BJ (cell line): ENCODE results near the gene RB1. TPM values are rescaled to one million over a fixed set of nuclear protein-coding genes. Genes with fewer than 3 reads are reported as not detected.

Experiments used
- CTCF ChIA-PET: fragments of 350-600 bp; formaldehyde crosslinking; extraction: SDS; loops from one replicate; lab custom pipeline; 2021; ENCODE audit warnings: antibody characterized with exemption, inconsistent platforms; lab: Yijun Ruan, JAX
- POLR2A ChIA-PET: fragments of 300-600 bp; sonication (Branson Sonifier 250); formaldehyde crosslinking; extraction: SDS; loops from one replicate; lab custom pipeline; 2021; ENCODE audit warnings: antibody characterized with exemption; lab: Charles Lee
- DNase-seq: peaks from one replicate; pipeline ENCODE4 v3.0.0-alpha.2; 2011; ENCODE audit warnings: low read depth
- H3K27me3 ChIP-seq: 2 replicates; pipeline ENCODE4 v1.6.0; 2011; ENCODE audit warnings: low read length; ENCODE audit not compliant: control insufficient read depth, insufficient read depth
- H3K36me3 ChIP-seq: 2 replicates; pipeline ENCODE4 v1.5.1; 2011; ENCODE audit warnings: low read length; ENCODE audit not compliant: control insufficient read depth, insufficient read depth
- H3K4me3 ChIP-seq: 2 replicates; pipeline ENCODE4 v1.5.1; 2011; ENCODE audit warnings: low read depth, mild to moderate bottlenecking, control low read depth, low read length
- polyA plus RNA-seq: library from polyadenylated mRNA; depleted of rRNA; stranded (reverse); fragments of >200 nt; gene quantifications from 2 replicates; pipeline ENCODE4 v1.2.3, GENCODE V29; 2011
- TF ChIP-seq, protein P1 (sequence below): IDR thresholded peaks from 2 replicates; pipeline ENCODE4 v1.5.1; 2011; ENCODE audit warnings: low read depth, mild to moderate bottlenecking, control low read depth, inconsistent platforms, low read length, moderate library complexity; ENCODE audit not compliant: insufficient read depth

Gene RB1
- polyA plus RNA-seq, 1 experiment: 11.2 TPM

DNA sequence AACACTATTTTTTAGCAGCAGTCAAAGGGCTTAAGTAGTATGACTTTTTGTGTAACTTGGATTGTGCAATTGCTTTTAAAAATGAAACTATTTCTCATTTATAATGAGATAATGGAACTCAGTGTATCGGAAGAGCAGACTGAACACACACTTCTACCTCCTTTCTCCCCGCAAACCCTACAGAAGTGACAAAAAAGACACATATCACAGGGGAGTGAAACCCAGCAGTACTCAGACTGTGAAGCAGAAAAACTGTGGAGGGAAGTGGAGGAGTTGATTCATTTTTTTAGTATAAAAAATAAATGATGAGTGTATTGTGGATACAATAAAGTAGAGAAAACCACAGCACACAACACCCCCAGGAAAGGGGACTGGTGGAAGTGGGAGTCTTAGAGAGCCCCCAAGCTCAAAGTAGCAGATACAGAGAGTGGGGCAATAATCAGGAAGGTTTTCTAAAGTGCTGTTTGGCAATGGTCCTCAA is 99.6 kb downstream of the RB1 start:
- no peaks in the 10 kb centered on the region for H3K36me3 ChIP-seq
- CTCF ChIA-PET: no interaction called here
- no peak overlapping the region for H3K4me3 ChIP-seq
- POLR2A ChIA-PET: no interaction called here
- TF ChIP-seq, protein P1, sequence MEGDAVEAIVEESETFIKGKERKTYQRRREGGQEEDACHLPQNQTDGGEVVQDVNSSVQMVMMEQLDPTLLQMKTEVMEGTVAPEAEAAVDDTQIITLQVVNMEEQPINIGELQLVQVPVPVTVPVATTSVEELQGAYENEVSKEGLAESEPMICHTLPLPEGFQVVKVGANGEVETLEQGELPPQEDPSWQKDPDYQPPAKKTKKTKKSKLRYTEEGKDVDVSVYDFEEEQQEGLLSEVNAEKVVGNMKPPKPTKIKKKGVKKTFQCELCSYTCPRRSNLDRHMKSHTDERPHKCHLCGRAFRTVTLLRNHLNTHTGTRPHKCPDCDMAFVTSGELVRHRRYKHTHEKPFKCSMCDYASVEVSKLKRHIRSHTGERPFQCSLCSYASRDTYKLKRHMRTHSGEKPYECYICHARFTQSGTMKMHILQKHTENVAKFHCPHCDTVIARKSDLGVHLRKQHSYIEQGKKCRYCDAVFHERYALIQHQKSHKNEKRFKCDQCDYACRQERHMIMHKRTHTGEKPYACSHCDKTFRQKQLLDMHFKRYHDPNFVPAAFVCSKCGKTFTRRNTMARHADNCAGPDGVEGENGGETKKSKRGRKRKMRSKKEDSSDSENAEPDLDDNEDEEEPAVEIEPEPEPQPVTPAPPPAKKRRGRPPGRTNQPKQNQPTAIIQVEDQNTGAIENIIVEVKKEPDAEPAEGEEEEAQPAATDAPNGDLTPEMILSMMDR: no peak
- DNase-seq: no peak
- H3K27me3 ChIP-seq: no peaks in the 10 kb centered on the region

DNA sequence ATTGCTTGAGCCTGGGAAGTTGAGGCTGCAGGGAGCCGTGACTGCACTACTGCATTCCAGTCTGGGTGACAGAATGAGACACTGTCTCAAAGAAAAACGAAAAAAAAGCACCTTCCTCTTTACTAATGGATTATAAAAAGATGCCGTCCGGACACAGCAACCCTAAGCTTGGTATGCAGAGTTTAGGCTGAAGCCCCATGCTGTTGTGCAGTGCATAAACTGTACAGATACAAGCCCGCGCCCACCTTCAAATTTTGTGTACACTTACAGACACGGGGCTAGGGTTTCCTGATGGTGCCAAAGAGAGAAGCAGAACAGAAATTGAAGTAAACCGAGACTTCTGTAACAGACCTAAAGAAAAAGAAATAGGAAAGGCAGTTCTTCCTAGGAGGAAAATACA is 100.4 kb downstream of the RB1 start:
- DNase-seq: no peak
- H3K27me3 ChIP-seq: no peaks in the 10 kb centered on the region
- no peak overlapping the region for H3K4me3 ChIP-seq
- POLR2A ChIA-PET: no interaction called here
- no peaks in the 10 kb centered on the region for H3K36me3 ChIP-seq
- CTCF ChIA-PET: no interaction called here
- TF ChIP-seq, protein P1: no peak

DNA sequence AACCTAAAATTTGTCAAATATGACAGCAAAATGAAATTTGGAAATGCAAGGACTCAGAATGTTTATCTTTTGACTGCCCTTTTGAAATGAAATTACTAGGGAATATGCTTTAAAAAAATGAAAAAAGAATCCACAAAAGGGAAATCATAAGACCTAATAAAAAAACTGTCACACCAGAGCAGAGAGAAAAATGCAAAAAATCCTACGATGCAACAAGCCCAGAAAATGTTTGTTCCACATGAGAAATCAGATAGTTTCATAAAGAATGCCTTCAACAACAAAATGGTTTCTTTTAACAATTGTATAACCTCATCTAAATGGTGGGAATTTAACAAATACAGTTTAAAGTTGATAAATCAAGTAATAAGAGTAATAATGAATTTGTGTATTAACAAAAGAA is 101.4 kb downstream of the RB1 start:
- no peak for DNase-seq
- no peaks in the 10 kb centered on the region for H3K36me3 ChIP-seq
- TF ChIP-seq, protein P1: no peak
- ChIA-PET POLR2A (no interaction called here), CTCF (no interaction called here)
- H3K27me3 ChIP-seq: no peaks in the 10 kb centered on the region
- no peak overlapping the region for H3K4me3 ChIP-seq

DNA sequence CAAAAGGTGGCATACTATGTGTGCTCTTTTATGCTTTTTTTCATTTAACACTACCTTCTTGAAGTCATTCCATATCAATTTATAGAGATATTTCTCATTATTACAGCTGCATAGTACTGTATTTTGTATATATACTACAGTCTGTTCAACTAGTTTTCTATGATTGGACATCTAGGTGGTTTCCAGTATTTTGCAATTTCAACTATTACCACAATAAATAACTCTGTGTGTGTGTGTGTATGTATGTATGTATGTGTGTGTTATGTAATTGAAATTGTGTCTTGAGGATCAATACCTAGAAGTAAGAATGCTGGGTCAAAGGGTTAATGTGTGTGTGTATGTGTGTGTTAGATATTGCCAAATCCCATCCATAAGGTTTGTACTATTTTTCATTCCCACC is 102.3 kb downstream of the RB1 start:
- TF ChIP-seq, protein P1: no peak
- DNase-seq: no peak
- ChIA-PET CTCF (no interaction called here), POLR2A (no interaction called here)
- no peak overlapping the region for H3K4me3 ChIP-seq
- no peaks in the 10 kb centered on the region for H3K36me3 ChIP-seq
- H3K27me3 ChIP-seq: no peaks in the 10 kb centered on the region

DNA sequence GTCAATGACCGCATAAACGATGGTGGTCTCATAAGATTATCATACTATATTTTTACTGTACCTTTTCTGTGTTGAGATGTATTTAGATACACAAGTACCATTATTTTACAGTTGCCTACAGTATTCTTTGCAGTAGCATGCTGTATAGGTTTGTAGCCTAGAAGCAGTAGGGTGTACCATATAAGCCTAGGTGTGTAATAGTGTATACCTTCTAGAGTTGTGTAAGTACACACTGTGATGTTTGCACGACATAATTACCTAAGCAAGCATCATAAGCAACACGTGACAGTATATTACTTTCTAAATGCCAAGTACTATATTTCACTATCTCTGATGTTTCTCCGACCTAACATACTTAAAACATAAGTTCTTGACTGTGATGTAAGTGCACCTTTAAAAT is 106.6 kb downstream of the RB1 start:
- Histone ChIP-seq H3K27me3 (no peaks in the 10 kb centered on the region), H3K36me3 (no peaks in the 10 kb centered on the region), H3K4me3 (peak overlapping the region; percentile 52)
- TF ChIP-seq, protein P1: no peak
- no peak for DNase-seq
- ChIA-PET POLR2A (no interaction called here), CTCF (no interaction called here)
